H9 (cell line): ENCODE data around the gene GRIK4. TPM values are rescaled to one million over a fixed set of nuclear protein-coding genes. Genes with fewer than 3 reads are reported as not detected.

Experiments
- DNase-seq: peaks from one replicate; pipeline ENCODE4 v3.0.0-alpha.2; 2017
- H2AFZ ChIP-seq: one replicate; pipeline ENCODE4 v1.6.1; 2013; ENCODE audit warnings: mild to moderate bottlenecking, low read length, control low read depth, moderate library complexity
- H2AK5ac ChIP-seq: 2 replicates; pipeline ENCODE4 v1.6.1; 2013; ENCODE audit warnings: low read length, control low read depth, mixed read lengths; ENCODE audit not compliant: insufficient read length
- H2BK120ac ChIP-seq: one replicate; pipeline ENCODE4 v1.6.1; 2013; ENCODE audit warnings: low read depth, mild to moderate bottlenecking, low read length, control low read depth, inconsistent platforms; ENCODE audit not compliant: poor library complexity, severe bottlenecking
- H2BK12ac ChIP-seq: 2 replicates; pipeline ENCODE4 v1.6.1; 2013; ENCODE audit warnings: low read length, control low read depth, mixed read lengths, low read depth; ENCODE audit not compliant: insufficient read length
- H2BK15ac ChIP-seq: 2 replicates; pipeline ENCODE4 v1.6.1; 2013; ENCODE audit warnings: low read depth, low read length, control low read depth
- H2BK20ac ChIP-seq: one replicate; pipeline ENCODE4 v1.6.1; 2013; ENCODE audit warnings: low read depth, mild to moderate bottlenecking, low read length, control low read depth, inconsistent platforms; ENCODE audit not compliant: poor library complexity, severe bottlenecking
- H2BK5ac ChIP-seq: 2 replicates; pipeline ENCODE4 v1.6.1; 2013; ENCODE audit warnings: low read length, control low read depth, mixed read lengths; ENCODE audit not compliant: insufficient read length
- H3K14ac ChIP-seq: 2 replicates; pipeline ENCODE4 v1.6.1; 2013; ENCODE audit warnings: low read length, control low read depth; ENCODE audit not compliant: insufficient read depth
- H3K18ac ChIP-seq: 2 replicates; pipeline ENCODE4 v1.6.1; 2013; ENCODE audit warnings: low read depth, mild to moderate bottlenecking, mixed read lengths, low read length, control low read depth; ENCODE audit not compliant: insufficient read length
- H3K23ac ChIP-seq: 2 replicates; pipeline ENCODE4 v1.6.1; 2013; ENCODE audit warnings: low read length, control low read depth, mixed read lengths, low read depth; ENCODE audit not compliant: insufficient read length
- H3K23me2 ChIP-seq: 2 replicates; pipeline ENCODE4 v1.6.1; 2013; ENCODE audit warnings: low read depth, mild to moderate bottlenecking, mixed read lengths, low read length, control low read depth; ENCODE audit not compliant: insufficient read length, poor library complexity, severe bottlenecking
- H3K27ac ChIP-seq: 2 replicates; pipeline ENCODE4 v1.5.1; 2013; ENCODE audit warnings: low read length, control low read depth, mixed read lengths, low read depth; ENCODE audit not compliant: insufficient read length
- H3K27me3 ChIP-seq: 2 replicates; pipeline ENCODE4 v1.6.1; 2013; ENCODE audit warnings: low read length, control low read depth, inconsistent platforms; ENCODE audit not compliant: insufficient read depth
- H3K4ac ChIP-seq: 2 replicates; pipeline ENCODE4 v1.6.1; 2013; ENCODE audit warnings: low read depth, mild to moderate bottlenecking, control low read depth, inconsistent platforms, low read length, moderate library complexity
- H3K4me1 ChIP-seq: 2 replicates; pipeline ENCODE4 v1.6.1; 2013; ENCODE audit warnings: low read length, control low read depth, inconsistent platforms; ENCODE audit not compliant: insufficient read depth
- H3K4me2 ChIP-seq: 2 replicates; pipeline ENCODE4 v1.6.1; 2013; ENCODE audit warnings: low read length, control low read depth, mixed read lengths; ENCODE audit not compliant: insufficient read length, insufficient read depth
- H3K56ac ChIP-seq: 2 replicates; pipeline ENCODE4 v1.6.1; 2013; ENCODE audit warnings: low read depth, mild to moderate bottlenecking, mixed read lengths, low read length, control low read depth; ENCODE audit not compliant: insufficient read length
- H3K79me1 ChIP-seq: 2 replicates; pipeline ENCODE4 v1.6.1; 2013; ENCODE audit warnings: low read depth, mild to moderate bottlenecking, moderate library complexity, low read length, control low read depth, inconsistent platforms; ENCODE audit not compliant: insufficient read depth, poor library complexity, severe bottlenecking
- H3K79me2 ChIP-seq: 2 replicates; pipeline ENCODE4 v1.6.1; 2013; ENCODE audit warnings: low read length, control low read depth, inconsistent platforms; ENCODE audit not compliant: insufficient read depth
- H3K9ac ChIP-seq: 2 replicates; pipeline ENCODE4 v1.6.1; 2013; ENCODE audit warnings: low read length, control low read depth, mixed read lengths; ENCODE audit not compliant: insufficient read length; ENCODE audit errors: extremely low read depth
- H3K9me3 ChIP-seq: one replicate; pipeline ENCODE4 v1.6.1; 2013; ENCODE audit warnings: low read depth, low read length, inconsistent platforms; ENCODE audit not compliant: control insufficient read depth
- H3T11ph ChIP-seq: one replicate; pipeline ENCODE4 v1.6.1; 2013; ENCODE audit warnings: mild to moderate bottlenecking, low read length, control low read depth, inconsistent platforms
- H4K20me1 ChIP-seq: one replicate; pipeline ENCODE4 v1.6.1; 2013; ENCODE audit not compliant: control insufficient read depth, insufficient read length, insufficient read depth
- H4K5ac ChIP-seq: 2 replicates; pipeline ENCODE4 v1.6.1; 2013; ENCODE audit warnings: low read depth, mild to moderate bottlenecking, mixed read lengths, low read length, control low read depth; ENCODE audit not compliant: insufficient read length
- H4K8ac ChIP-seq: replicated peaks from 2 replicates; pipeline ENCODE4 v1.6.1; 2013; ENCODE audit warnings: low read length, control low read depth, mixed read lengths, low read depth; ENCODE audit not compliant: insufficient read length
- H4K91ac ChIP-seq: 2 replicates; pipeline ENCODE4 v1.6.1; 2013; ENCODE audit warnings: low read depth, mild to moderate bottlenecking, moderate library complexity, mixed read lengths, low read length, control low read depth; ENCODE audit not compliant: insufficient read length
- H3K27ac Mint-ChIP-seq, 3 experiments: 2 replicates in 2 of 3; 3 replicates in 1 of 3; pipeline ENCODE4 v1.8.0; 2020 to 2021; ENCODE audit warnings: mixed read lengths in 3 of 3, mild to moderate bottlenecking in 1 of 3, moderate library complexity in 1 of 3
- H3K27me3 Mint-ChIP-seq: 2 replicates; pipeline ENCODE4 v1.8.0; 2021; ENCODE audit warnings: low read depth, mild to moderate bottlenecking, moderate library complexity, mixed read lengths
- H3K36me3 Mint-ChIP-seq, 3 experiments: 2 replicates in 2 of 3; 3 replicates in 1 of 3; pipeline ENCODE4 v1.8.0; 2020 to 2021; ENCODE audit warnings: low read depth in 3 of 3, mixed read lengths in 3 of 3; ENCODE audit not compliant: insufficient read depth in 1 of 3
- H3K4me1 Mint-ChIP-seq, 2 experiments: 2 replicates each; pipeline ENCODE4 v1.8.0; 2020; ENCODE audit warnings: mixed read lengths in 2 of 2
- H3K4me3 Mint-ChIP-seq, 2 experiments: 2 replicates in 1 of 2; 3 replicates in 1 of 2; pipeline ENCODE4 v1.8.0; 2020 to 2021; ENCODE audit warnings: mild to moderate bottlenecking in 2 of 2, mixed read lengths in 2 of 2, moderate library complexity in 1 of 2
- H3K9me3 Mint-ChIP-seq, 2 experiments: 2 replicates in 1 of 2; 3 replicates in 1 of 2; pipeline ENCODE4 v1.8.0; 2020; ENCODE audit warnings: mild to moderate bottlenecking in 2 of 2, mixed read lengths in 2 of 2, moderate library complexity in 1 of 2
- WGBS: extraction: QIAGEN DNeasy Blood & Tissue Kit; methylation state at CpG from one replicate; pipeline ENCODE4 v1.1.7; 2013; ENCODE audit warnings: missing lambda C conversion rate, low lambda C conversion rate, mixed read lengths; ENCODE audit not compliant: insufficient read length; ENCODE audit errors: extremely low coverage; 5-methylcytosine and 5-hydroxymethylcytosine counted together
- total RNA-seq: library from RNA; stranded (reverse); gene quantifications from 2 replicates; pipeline ENCODE4 v1.2.1, GENCODE V29; 2021
- TF ChIP-seq, protein P1 (sequence below): fragments of 200-600 bp; sonication (generic); conservative IDR thresholded peaks from 3 replicates; pipeline ENCODE4 v1.8.0; 2021; ENCODE audit warnings: antibody characterized with exemption, mild to moderate bottlenecking

Gene GRIK4
- total RNA-seq, 1 experiment from 2014 or later, result 2.3 TPM

DNA sequence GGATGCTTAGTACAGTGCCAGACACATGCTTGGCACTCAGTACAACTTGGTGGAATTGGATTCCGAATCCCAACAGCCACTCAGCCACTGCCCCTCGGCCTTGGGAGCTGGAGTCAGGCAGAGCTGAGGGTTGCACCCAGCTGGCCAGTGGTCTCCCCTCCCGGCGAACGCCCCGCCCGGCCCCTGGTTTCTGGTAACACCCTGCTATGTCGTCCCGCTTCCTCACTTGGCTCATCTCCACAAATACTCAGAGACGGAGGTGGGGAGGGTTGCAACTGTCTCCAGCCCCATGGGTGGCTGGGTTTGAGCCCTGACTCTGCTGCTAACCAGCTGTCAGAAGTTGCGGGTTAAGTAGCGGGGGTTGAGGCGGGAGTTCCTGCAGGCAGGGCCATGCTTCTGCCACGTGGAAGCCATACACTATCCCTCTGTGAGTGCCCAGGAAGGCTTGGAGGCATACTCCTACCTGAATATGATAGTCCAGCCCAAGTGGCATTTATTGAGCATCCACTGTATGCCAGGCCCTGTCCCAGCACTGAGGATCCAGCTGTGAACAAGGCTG is 67.1 kb downstream of the GRIK4 start:
- H2AFZ ChIP-seq, result no peak overlapping the region
- peaks cover 8 to 15% of the 10 kb centered on the region in 2 experiments for H3K4me1 Mint-ChIP-seq
- no peaks in the 10 kb centered on the region for H3K9me3 ChIP-seq
- no peak overlapping the region for H3K14ac ChIP-seq
- no peak overlapping the region for H2AK5ac ChIP-seq
- 0 out of 2 replicates have a peak, but pooled peaks cover 3% of the 10 kb centered on the region for H3K4me1 ChIP-seq
- H3K36me3 Mint-ChIP-seq, result peaks cover 2 to 8% (median 7%) of the 10 kb centered on the region in 3 experiments
- no peak for DNase-seq
- H3K9me3 Mint-ChIP-seq, result peaks cover 8 to 12% of the 10 kb centered on the region in 2 experiments
- no peak overlapping the region for H2BK5ac ChIP-seq
- H3K4ac ChIP-seq, result no peak overlapping the region
- no peak overlapping the region for H3K27ac ChIP-seq
- H3K27me3 Mint-ChIP-seq, result peaks cover 14% of the 10 kb centered on the region
- H4K91ac ChIP-seq, result no peak overlapping the region
- no peak overlapping the region for H3T11ph ChIP-seq
- H2BK120ac ChIP-seq, result no peak overlapping the region
- no peaks in the 10 kb centered on the region for H3K79me2 ChIP-seq
- H3K4me3 Mint-ChIP-seq, result no peak overlapping the region
- no peak overlapping the region for H3K4me2 ChIP-seq
- no peak overlapping the region for H3K18ac ChIP-seq
- H2BK15ac ChIP-seq, result no peak overlapping the region
- H4K5ac ChIP-seq, result no peak overlapping the region
- no peaks in the 10 kb centered on the region for H3K79me1 ChIP-seq
- no peak overlapping the region for H3K56ac ChIP-seq
- H4K8ac ChIP-seq, result no peak overlapping the region
- H4K20me1 ChIP-seq, result no peaks in the 10 kb centered on the region
- no peak overlapping the region for H2BK12ac ChIP-seq
- no peak overlapping the region for H3K9ac ChIP-seq
- no peak overlapping the region for H3K27ac Mint-ChIP-seq
- H3K23me2 ChIP-seq, result peaks cover 3% of the 10 kb centered on the region
- TF ChIP-seq, protein P1, sequence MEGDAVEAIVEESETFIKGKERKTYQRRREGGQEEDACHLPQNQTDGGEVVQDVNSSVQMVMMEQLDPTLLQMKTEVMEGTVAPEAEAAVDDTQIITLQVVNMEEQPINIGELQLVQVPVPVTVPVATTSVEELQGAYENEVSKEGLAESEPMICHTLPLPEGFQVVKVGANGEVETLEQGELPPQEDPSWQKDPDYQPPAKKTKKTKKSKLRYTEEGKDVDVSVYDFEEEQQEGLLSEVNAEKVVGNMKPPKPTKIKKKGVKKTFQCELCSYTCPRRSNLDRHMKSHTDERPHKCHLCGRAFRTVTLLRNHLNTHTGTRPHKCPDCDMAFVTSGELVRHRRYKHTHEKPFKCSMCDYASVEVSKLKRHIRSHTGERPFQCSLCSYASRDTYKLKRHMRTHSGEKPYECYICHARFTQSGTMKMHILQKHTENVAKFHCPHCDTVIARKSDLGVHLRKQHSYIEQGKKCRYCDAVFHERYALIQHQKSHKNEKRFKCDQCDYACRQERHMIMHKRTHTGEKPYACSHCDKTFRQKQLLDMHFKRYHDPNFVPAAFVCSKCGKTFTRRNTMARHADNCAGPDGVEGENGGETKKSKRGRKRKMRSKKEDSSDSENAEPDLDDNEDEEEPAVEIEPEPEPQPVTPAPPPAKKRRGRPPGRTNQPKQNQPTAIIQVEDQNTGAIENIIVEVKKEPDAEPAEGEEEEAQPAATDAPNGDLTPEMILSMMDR, result no peak
- WGBS, result no CpG with 5 or more reads among the region's 14 CpGs
- no peaks in the 10 kb centered on the region for H3K27me3 ChIP-seq
- H3K23ac ChIP-seq, result no peak overlapping the region
- H2BK20ac ChIP-seq, result no peak overlapping the region
